HCT116 (cell line): Measurements from ENCODE around the gene MAF. TPM values are rescaled to one million over a fixed set of nuclear protein-coding genes. Genes with fewer than 3 reads are reported as not detected.

Experiments used
- ATAC-seq: fragments of 200-7000 bp; cut with Tn5 transposase; 2 replicates; pipeline ENCODE4 v1.9.1; 2020; ENCODE audit warnings: mild to moderate bottlenecking, moderate library complexity
- BruUV-seq: library from RNA; stranded (reverse); fragments of 400-500 nt; replicated peaks from 2 replicates; lab custom pipeline; 2021; lab: Mats Ljungman, UMichigan
- CTCF ChIA-PET: fragments of 300-600 bp; sonication (Branson Sonifier 250); formaldehyde crosslinking; loops from one replicate; lab custom pipeline; 2021; ENCODE audit warnings: antibody characterized with exemption; lab: Charles Lee
- POLR2A ChIA-PET: fragments of 300-600, 350-600 bp; sonication (Branson Sonifier 250); formaldehyde crosslinking; loops from one replicate; lab custom pipeline; 2021; ENCODE audit warnings: antibody characterized with exemption; lab: Charles Lee
- RAD21 ChIA-PET, 2 experiments: fragments of 300-600 bp; sonication (Branson Sonifier 250); formaldehyde crosslinking; loops; one replicate each; lab custom pipeline; 2023; ENCODE audit warnings: low total read pairs in 2 of 2; ENCODE audit not compliant: uncharacterized antibody in 2 of 2, unreplicated experiment in 2 of 2, low non-redundant PET in 1 of 2; lab: Charles Lee
- DNase-seq: peaks from one replicate; pipeline ENCODE4 v3.0.0-alpha.2; 2010; ENCODE audit warnings: low read depth, low spot score
- H2AFZ ChIP-seq: fragments of 200-600 bp; shearing (Covaris generic), sonication (generic); 2 replicates; pipeline ENCODE4 v1.6.1; 2017; ENCODE audit warnings: low read depth, mixed run types, mixed read lengths, antibody characterized with exemption, low read length; ENCODE audit not compliant: poor library complexity, severe bottlenecking
- H3K27ac ChIP-seq: 2 replicates; pipeline ENCODE4 v1.5.1; 2012; ENCODE audit warnings: low read depth, low read length
- H3K27me3 ChIP-seq: fragments of 200-600 bp; sonication (generic); 2 replicates; pipeline ENCODE4 v1.6.1; 2016; ENCODE audit warnings: mixed run types, low read length, mixed read lengths; ENCODE audit not compliant: insufficient read depth
- H3K36me3 ChIP-seq, 2 experiments: fragments of 200-500 bp in 1 of 2; fragments of 200-600 bp in 1 of 2; sonication (Bioruptor generic) in 1 of 2; sonication (generic) in 1 of 2; 2 replicates each; pipeline versions ENCODE4 v1.5.1 to v1.6.1; 2014 to 2016; ENCODE audit warnings: low read length in 2 of 2, inconsistent platforms in 1 of 2, mixed read lengths in 1 of 2, mixed run types in 1 of 2; ENCODE audit not compliant: insufficient read depth in 2 of 2, control insufficient read depth in 1 of 2
- H3K4me1 ChIP-seq, 2 experiments: fragments of 200-600 bp in 1 of 2; sonication (generic) in 1 of 2; 2 replicates each; pipeline versions ENCODE4 v1.5.1 to v1.6.1; 2012 to 2017; ENCODE audit warnings: low read length in 2 of 2, inconsistent platforms in 1 of 2, mild to moderate bottlenecking in 1 of 2, mixed read lengths in 1 of 2, mixed run types in 1 of 2, moderate library complexity in 1 of 2; ENCODE audit not compliant: insufficient read depth in 2 of 2, control insufficient read depth in 1 of 2
- H3K4me2 ChIP-seq: fragments of 200-600 bp; sonication (generic); 2 replicates; pipeline ENCODE4 v1.6.1; 2017; ENCODE audit warnings: mixed run types, low read length, mixed read lengths
- H3K4me3 ChIP-seq, 2 experiments: fragments of 200-600 bp in 1 of 2; sonication (generic) in 1 of 2; replicated peaks in 1 of 2; 2 replicates each; pipeline ENCODE4 v1.5.1; 2011 to 2016; ENCODE audit warnings: low read length in 2 of 2, control low read depth in 1 of 2, low read depth in 1 of 2, mild to moderate bottlenecking in 1 of 2, mixed read lengths in 1 of 2, mixed run types in 1 of 2
- H3K79me2 ChIP-seq: fragments of 200-600 bp; sonication (generic); 2 replicates; pipeline ENCODE4 v1.6.1; 2017; ENCODE audit warnings: mild to moderate bottlenecking, mixed run types, low read length, moderate library complexity, mixed read lengths; ENCODE audit not compliant: insufficient read depth
- H3K9ac ChIP-seq: fragments of 200-600 bp; sonication (generic); 2 replicates; pipeline ENCODE4 v1.6.1; 2016; ENCODE audit warnings: low read length, mixed read lengths
- H3K9me2 ChIP-seq: fragments of 200-600 bp; sonication (generic), shearing (Covaris generic); 2 replicates; pipeline ENCODE4 v1.6.1; 2017; ENCODE audit warnings: mixed run types, mild to moderate bottlenecking, moderate library complexity; ENCODE audit not compliant: insufficient read depth
- H3K9me3 ChIP-seq, 2 experiments: fragments of 200-500 bp in 1 of 2; fragments of 200-600 bp in 1 of 2; sonication (Bioruptor generic) in 1 of 2; sonication (generic) in 1 of 2; 2 replicates each; pipeline ENCODE4 v1.6.1; 2014 to 2017; ENCODE audit warnings: low read length in 2 of 2, mixed read lengths in 2 of 2, inconsistent platforms in 1 of 2, low read depth in 1 of 2, mild to moderate bottlenecking in 1 of 2, mixed run types in 1 of 2, moderate library complexity in 1 of 2; ENCODE audit not compliant: control insufficient read depth in 1 of 2, insufficient read depth in 1 of 2
- H4K20me1 ChIP-seq: fragments of 200-600 bp; sonication (generic), shearing (Covaris generic); 2 replicates; pipeline ENCODE4 v1.6.1; 2017; ENCODE audit warnings: mixed run types, mild to moderate bottlenecking, moderate library complexity; ENCODE audit not compliant: insufficient read depth
- ATF3 ChIP-seq: IDR thresholded peaks from 2 replicates; pipeline ENCODE4 v1.6.1; 2012
- CBX3 ChIP-seq: IDR thresholded peaks from 2 replicates; pipeline ENCODE4 v1.6.1; 2012; ENCODE audit warnings: low read depth
- EGR1 ChIP-seq: IDR thresholded peaks from 2 replicates; pipeline ENCODE4 v1.6.1; 2012; ENCODE audit warnings: low read depth
- ELF1 ChIP-seq: IDR thresholded peaks from 2 replicates; pipeline ENCODE4 v1.6.1; 2012; ENCODE audit warnings: low read depth, borderline replicate concordance
- EZH2 ChIP-seq: fragments of 200-600 bp; sonication (generic); IDR thresholded peaks from 2 replicates; pipeline ENCODE4 v1.6.1; 2017; ENCODE audit warnings: antibody characterized with exemption, mixed run types
- FOSL1 ChIP-seq: IDR thresholded peaks from 2 replicates; pipeline ENCODE4 v1.6.1; 2012; ENCODE audit warnings: low read depth
- JUND ChIP-seq: IDR thresholded peaks from 2 replicates; pipeline ENCODE4 v1.6.1; 2012
- POLR2A ChIP-seq: IDR thresholded peaks from 2 replicates; pipeline ENCODE4 v1.7.0; 2011; ENCODE audit warnings: borderline replicate concordance; ENCODE audit not compliant: insufficient read depth, insufficient read length; ENCODE audit errors: extremely low read depth
- SP1 ChIP-seq: IDR thresholded peaks from 2 replicates; pipeline ENCODE4 v1.6.1; 2012; ENCODE audit warnings: low read depth
- SRF ChIP-seq: IDR thresholded peaks from 2 replicates; pipeline ENCODE4 v1.6.1; 2012; ENCODE audit warnings: low read depth
- ZFX ChIP-seq: fragments of 450-650 bp; IDR thresholded peaks from 2 replicates; pipeline ENCODE4 v1.6.1; 2017
- intact Hi-C: fragments of 100-400 bp; cut with micrococcal nuclease; formaldehyde crosslinking; loops from 2 replicates; pipeline ENCODE4 v1.10.0; 2022
- total RNA-seq: library from RNA; stranded (reverse); gene quantifications from one replicate; pipeline ENCODE4 v1.2.1, GENCODE V29; 2021; ENCODE audit not compliant: unreplicated experiment
- TF ChIP-seq, protein P1 (sequence below): IDR thresholded peaks from 2 replicates; pipeline ENCODE4 v1.6.1; 2012; ENCODE audit warnings: low read depth
- TF ChIP-seq, protein P2 (sequence below): IDR thresholded peaks from 2 replicates; pipeline ENCODE4 v1.6.1; 2012

Gene MAF
- total RNA-seq, 1 experiment from 2014 or later: 0.27 TPM

DNA sequence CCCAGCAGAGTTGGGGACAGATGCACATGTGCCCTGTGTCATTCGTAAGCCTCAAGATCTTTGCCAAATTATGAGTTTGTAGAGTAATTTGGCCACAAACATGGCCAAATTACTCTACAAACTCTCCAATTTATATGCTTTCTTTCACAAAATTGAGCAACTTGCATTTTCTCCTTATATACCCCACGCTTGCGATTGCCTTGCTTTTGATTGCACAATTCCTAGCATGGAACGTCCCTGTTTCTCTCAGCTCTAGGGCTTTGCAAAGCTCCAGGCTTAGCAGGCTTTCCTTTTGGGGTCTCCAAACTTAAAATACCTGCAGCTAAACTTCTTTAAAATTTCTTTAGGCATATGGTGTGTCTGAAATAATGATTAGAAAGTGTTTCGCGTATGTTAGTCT is 28.5 kb upstream of the MAF start:
- Histone ChIP-seq H3K79me2 (no peaks in the 10 kb centered on the region), H3K27me3 (no peaks in the 10 kb centered on the region), H4K20me1 (no peaks in the 10 kb centered on the region), H3K36me3 (no peaks in the 10 kb centered on the region), H3K4me1 (no peaks in the 10 kb centered on the region), H2AFZ (no peak overlapping the region), H3K4me2 (no peak overlapping the region), H3K9me3 (peaks cover 29 to 53% of the 10 kb centered on the region in 2 experiments; a peak in 2 of 4 replicates), H3K9me2 (no peaks in the 10 kb centered on the region), H3K27ac (no peak overlapping the region), H3K9ac (no peak overlapping the region), H3K4me3 (no peak overlapping the region)
- POLR2A ChIA-PET: no interaction called here
- BruUV-seq: no TSS peak
- CTCF ChIA-PET: no interaction called here
- RAD21 ChIA-PET: no interaction called here
- intact Hi-C loops: no loop called here
- TF ChIP-seq ZFX (no peak), SRF (no peak), ATF3 (no peak), EGR1 (no peak), FOSL1 (no peak), POLR2A (no peak), ELF1 (no peak), JUND (no peak), EZH2 (no peak), CBX3 (no peak), SP1 (no peak)
- TF ChIP-seq, protein P1, sequence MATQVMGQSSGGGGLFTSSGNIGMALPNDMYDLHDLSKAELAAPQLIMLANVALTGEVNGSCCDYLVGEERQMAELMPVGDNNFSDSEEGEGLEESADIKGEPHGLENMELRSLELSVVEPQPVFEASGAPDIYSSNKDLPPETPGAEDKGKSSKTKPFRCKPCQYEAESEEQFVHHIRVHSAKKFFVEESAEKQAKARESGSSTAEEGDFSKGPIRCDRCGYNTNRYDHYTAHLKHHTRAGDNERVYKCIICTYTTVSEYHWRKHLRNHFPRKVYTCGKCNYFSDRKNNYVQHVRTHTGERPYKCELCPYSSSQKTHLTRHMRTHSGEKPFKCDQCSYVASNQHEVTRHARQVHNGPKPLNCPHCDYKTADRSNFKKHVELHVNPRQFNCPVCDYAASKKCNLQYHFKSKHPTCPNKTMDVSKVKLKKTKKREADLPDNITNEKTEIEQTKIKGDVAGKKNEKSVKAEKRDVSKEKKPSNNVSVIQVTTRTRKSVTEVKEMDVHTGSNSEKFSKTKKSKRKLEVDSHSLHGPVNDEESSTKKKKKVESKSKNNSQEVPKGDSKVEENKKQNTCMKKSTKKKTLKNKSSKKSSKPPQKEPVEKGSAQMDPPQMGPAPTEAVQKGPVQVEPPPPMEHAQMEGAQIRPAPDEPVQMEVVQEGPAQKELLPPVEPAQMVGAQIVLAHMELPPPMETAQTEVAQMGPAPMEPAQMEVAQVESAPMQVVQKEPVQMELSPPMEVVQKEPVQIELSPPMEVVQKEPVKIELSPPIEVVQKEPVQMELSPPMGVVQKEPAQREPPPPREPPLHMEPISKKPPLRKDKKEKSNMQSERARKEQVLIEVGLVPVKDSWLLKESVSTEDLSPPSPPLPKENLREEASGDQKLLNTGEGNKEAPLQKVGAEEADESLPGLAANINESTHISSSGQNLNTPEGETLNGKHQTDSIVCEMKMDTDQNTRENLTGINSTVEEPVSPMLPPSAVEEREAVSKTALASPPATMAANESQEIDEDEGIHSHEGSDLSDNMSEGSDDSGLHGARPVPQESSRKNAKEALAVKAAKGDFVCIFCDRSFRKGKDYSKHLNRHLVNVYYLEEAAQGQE: no peak
- TF ChIP-seq, protein P2, sequence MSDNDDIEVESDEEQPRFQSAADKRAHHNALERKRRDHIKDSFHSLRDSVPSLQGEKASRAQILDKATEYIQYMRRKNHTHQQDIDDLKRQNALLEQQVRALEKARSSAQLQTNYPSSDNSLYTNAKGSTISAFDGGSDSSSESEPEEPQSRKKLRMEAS: no peak
- DNase-seq (no peak), ATAC-seq (no peak)
